Ramos (cell line): ENCODE results near the gene ABL2.

ENCODE experiments used
- in situ Hi-C: fragments of 300-500 bp; cut with MboI; formaldehyde crosslinking; loops from one replicate; pipeline ENCODE4 v1.14.3; 2022; ENCODE audit warnings: low sequenced_read_pairs; ENCODE audit not compliant: unreplicated experiment

The ABL2 gene

DNA sequence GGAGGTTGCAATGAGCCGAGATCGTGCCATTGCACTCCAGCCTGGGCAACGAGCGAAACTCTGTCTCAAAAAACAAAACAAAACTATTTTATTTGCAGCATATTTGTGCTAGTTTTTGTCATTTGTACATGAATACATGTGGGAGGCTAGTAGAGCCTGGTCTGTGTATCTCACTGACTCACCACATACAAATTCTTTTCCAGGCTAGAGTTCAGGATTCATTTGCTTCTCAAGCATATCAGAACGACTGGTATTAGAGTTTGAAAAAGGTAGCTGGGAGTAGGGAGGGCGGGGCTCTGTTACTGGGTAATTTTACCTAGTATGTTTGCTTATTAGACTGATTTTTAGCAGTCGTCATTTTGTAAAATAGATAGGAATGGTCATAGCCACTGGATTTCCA lies 152.1 kb downstream of the ABL2 start:
- in situ Hi-C loops: loop anchor here (25.0 kb wide), 1 partner anchor 735 kb away; no protein-coding TSS in a partner anchor

DNA sequence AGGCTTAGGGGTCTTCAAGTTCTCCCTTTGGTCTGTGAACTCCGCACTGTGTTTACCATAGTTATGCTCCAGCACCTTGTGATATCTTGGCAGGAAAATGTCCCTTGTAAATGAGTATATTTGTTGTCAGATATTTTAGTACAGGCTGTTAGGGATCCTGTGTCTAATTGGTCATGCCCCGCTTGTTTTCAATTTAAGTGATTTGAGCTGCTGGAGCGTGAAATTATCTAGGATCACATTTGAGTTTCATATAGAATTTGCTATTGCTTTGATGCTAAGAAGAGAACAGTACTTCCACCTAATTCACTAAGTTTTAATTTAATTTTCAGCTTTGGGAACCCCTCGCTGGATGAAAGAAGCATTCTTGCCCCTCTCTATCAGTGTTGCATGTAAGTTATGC lies 163.0 kb downstream of the ABL2 start:
- in situ Hi-C loops: no loop called here

DNA sequence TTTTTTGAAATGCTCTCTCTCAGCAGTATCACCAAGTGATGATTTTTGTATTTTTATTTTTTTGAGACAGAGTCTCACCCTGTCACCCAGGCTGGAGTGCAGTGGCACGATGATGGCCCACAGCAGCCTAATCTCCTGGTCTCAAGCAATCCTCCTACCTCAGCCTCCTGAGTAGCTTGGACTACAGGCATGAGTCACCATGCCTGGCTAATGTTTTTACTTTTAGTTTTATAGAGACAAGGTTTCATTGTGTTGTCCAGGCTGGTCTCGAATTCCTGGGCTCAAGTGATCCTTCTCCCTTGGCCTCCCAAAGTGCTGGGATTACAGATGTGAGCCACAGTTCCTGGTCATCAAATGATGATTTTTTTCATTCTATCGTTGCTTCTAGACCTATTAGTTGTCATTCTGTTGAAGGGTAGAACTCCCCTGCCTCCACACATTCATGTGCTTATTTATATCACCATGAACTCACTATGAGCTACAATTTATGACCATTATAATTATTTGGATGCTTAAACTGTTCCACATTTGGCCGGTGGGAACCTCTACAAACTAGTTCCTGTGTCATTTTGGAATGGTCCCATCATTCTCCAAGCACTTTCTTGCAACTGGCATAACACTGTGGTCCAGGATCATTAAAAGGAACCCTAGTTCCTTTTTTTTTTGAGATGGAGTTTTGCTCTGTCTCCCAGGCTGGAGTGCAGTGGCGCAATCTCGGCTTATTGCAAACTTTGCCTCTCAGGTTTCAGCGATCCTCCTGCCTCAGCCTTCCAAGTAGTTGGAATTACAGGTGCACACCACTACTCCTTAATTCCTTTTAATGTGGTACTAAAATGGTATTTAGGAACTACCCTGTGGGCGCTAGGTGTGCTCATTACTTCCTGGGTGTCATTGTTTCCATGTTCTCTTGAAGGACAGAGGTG lies 167.9 kb downstream of the ABL2 start:
- in situ Hi-C loops: no loop called here

DNA sequence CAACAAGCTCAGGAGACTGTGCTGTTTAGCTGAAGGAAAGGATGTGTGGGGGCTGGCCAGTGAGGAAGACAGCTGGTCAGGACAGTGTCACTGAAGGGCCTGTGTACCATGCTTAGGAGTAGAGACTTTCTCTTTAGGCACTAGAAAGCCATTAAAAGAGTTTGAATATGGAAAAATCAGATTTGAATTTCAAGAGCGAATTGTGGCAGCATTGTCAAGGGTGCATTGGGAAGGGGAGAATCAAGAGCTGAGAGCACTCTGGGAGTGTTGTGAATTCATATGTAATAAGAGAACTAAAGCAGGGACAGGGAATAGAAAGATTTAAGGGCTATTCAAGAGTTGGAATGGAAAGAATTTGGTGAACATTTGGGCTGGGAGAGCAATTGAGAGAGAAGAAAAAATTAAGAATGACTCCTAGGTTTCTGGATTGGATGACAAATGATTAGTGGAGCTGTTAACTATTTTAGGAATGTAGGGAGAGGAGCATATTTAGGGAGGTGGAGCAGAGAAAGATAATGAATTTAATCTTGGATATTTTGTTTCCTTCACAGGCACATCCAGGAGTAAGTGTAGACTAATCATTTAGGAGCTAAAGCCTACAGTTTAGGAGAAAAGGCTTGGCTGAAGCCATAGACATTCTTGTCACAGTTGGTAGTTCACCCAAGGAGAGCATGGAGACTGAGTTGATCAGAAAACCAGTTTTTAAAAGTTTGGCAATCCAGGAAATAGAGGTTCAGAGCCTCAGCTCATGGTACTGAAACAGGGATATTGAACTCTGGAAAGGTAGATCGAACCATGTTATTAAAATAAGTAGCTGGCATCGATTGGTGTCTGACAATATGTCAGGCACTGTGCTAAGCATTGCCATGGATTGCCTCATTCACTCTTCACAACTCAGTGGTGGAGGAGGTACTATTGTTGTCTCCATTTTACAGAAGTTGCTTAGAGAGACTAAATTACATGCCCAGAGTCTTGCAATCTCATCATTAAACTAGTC lies 170.7 kb downstream of the ABL2 start:
- in situ Hi-C loops: no loop called here

DNA sequence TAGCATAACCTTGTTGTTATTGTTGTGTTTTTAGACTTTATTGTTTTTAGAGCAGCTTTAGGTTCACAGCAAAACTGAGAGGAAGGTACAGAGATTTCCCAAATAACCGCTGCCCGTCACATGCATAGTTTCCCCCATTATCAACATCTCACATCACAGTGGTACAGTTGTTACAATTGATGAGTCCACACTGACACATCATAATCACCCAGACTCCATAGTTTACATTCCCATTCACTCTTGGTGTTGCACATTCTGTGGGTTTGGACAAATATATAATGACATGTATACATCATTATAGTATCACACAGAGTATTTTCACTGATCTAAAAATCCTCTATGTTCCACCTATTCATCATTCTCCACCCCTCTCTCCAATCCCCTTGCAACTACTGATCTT lies 173.5 kb downstream of the ABL2 start:
- in situ Hi-C loops: no loop called here

DNA sequence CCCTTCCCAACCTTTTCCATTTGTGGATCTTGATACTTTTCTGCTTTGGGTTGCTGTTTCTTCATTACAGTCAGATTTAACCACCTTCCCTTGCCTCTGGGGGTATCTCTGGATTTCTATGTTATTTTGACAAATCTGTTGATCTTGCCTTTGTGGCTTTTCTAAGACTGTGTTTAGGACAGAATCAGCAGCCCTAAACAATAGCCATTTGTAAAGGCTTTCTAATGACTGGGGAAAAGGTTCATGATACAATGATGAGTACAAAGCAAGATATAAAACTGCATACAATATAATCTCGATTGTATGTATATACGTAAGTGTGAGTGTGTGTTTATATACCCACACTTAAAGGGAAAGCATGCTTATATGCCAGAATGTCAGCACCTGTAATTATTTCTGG lies 176.0 kb downstream of the ABL2 start:
- in situ Hi-C loops: no loop called here

DNA sequence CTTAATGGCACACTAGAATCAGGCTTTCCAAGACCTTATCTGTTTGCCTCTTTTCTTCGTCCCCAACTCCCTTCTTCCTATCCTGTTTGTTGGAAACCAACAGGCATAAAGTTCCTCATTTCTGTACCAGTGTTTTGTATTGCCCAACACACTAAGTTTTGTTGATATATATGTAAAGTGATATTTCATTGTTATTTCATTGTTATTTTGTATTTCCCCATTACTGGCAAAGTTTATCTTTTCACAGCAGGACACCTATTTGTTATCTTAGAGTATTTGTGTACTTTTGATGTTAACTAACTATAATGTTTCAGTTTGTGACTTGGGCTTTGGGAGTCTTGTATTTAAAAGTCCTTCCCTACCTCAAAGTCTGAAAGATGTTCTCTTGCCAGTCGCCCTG lies 176.7 kb downstream of the ABL2 start:
- in situ Hi-C loops: no loop called here
